Esophagus squamous epithelium (tissue), 4 donors: ENCODE results near the gene OR52I1.

ENCODE experiments used
- POLR2A ChIP-seq, 4 donors: fragments of 450-650 bp; IDR thresholded peaks; one replicate each; pipeline ENCODE4 v1.6.1; 2017; ENCODE audit warnings: antibody characterized with exemption in 4 of 4, mild to moderate bottlenecking in 4 of 4, moderate library complexity in 3 of 4
- TF ChIP-seq, protein P1 (sequence below), 6 experiments: fragments of 450-650 bp in 4 of 6; fragments of 200-600 bp in 2 of 6; sonication (generic) in 2 of 6; IDR thresholded peaks; one replicate each; pipeline ENCODE4 v1.5.1; 2016 to 2019; ENCODE audit warnings: antibody characterized with exemption in 6 of 6, mild to moderate bottlenecking in 4 of 6, moderate library complexity in 4 of 6

DNA sequence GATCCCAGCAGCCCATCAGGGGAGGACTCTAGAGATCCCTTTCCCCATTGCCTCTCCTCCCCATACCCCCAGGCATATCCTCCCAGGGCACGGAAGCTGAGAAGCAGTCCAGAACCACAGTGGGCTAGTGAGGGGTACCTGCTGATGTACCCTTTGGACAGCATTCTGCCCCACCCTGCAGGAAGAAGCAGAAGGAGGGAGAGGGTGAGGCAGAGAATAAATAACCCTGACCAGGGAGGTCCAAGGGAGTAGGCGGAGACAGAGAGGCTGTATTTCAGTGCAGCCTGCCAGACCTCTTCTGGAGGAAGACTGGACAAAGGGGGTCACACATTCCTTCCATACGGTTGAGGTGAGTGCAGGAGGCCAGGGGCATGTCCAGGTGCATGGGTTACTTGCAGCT is 49.8 kb downstream of the OR52I1 start, which contains the start of gene OR51E1:
- TF ChIP-seq, protein P1, sequence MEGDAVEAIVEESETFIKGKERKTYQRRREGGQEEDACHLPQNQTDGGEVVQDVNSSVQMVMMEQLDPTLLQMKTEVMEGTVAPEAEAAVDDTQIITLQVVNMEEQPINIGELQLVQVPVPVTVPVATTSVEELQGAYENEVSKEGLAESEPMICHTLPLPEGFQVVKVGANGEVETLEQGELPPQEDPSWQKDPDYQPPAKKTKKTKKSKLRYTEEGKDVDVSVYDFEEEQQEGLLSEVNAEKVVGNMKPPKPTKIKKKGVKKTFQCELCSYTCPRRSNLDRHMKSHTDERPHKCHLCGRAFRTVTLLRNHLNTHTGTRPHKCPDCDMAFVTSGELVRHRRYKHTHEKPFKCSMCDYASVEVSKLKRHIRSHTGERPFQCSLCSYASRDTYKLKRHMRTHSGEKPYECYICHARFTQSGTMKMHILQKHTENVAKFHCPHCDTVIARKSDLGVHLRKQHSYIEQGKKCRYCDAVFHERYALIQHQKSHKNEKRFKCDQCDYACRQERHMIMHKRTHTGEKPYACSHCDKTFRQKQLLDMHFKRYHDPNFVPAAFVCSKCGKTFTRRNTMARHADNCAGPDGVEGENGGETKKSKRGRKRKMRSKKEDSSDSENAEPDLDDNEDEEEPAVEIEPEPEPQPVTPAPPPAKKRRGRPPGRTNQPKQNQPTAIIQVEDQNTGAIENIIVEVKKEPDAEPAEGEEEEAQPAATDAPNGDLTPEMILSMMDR (IDR thresholded peaks at IDR 0.05): no peak
- no peak for TF ChIP-seq POLR2A (IDR thresholded peaks at IDR 0.05)
